GM12873 (cell line): ENCODE results near the gene RPS19BP1.

Experiments
- TF ChIP-seq, protein P1 (sequence below): IDR thresholded peaks from 2 replicates; pipeline ENCODE4 v1.5.1; 2012; ENCODE audit warnings: low read depth, mild to moderate bottlenecking, moderate library complexity, low read length, control low read depth; ENCODE audit not compliant: insufficient read depth; ENCODE audit errors: missing control alignments

Gene RPS19BP1

DNA sequence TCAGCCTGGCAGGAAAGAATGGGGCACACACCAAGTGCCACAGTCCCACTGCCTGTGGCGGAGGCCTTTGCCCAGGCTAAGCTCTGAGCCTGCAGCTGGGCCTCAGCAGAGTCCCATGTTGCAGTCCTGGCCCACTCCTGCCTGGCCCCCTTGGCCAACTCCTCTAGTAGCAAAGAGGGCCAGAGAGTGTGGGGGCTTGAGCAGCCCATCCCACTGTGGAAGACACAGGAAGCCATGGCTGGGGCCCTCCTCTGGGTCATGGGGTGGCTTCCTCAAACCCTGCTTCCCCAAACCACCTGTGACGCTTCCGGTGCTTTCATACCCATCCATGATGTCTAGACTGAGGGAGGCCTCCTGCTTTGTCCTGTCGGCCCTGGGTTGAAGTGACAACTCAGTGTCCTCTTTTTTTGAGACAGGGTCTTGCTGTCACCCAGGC is 5.8 kb downstream of the RPS19BP1 start:
- TF ChIP-seq, protein P1, sequence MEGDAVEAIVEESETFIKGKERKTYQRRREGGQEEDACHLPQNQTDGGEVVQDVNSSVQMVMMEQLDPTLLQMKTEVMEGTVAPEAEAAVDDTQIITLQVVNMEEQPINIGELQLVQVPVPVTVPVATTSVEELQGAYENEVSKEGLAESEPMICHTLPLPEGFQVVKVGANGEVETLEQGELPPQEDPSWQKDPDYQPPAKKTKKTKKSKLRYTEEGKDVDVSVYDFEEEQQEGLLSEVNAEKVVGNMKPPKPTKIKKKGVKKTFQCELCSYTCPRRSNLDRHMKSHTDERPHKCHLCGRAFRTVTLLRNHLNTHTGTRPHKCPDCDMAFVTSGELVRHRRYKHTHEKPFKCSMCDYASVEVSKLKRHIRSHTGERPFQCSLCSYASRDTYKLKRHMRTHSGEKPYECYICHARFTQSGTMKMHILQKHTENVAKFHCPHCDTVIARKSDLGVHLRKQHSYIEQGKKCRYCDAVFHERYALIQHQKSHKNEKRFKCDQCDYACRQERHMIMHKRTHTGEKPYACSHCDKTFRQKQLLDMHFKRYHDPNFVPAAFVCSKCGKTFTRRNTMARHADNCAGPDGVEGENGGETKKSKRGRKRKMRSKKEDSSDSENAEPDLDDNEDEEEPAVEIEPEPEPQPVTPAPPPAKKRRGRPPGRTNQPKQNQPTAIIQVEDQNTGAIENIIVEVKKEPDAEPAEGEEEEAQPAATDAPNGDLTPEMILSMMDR: no peak

DNA sequence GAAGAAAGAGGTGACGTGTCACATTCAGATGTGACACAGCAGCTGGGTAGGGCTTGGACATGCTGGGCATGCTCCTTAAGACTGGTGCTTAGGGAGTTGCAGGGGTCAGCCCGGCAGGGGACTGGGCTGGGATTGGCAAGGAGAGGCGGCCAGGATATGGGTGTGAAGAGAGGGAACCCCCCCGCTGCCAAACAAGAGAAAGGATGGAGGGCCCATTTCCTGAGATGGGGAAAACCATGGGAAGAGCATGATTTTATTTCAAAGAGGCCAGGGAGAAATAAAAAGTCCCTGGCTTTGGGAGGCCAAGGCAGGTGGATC is 6.9 kb downstream of the RPS19BP1 start:
- TF ChIP-seq, protein P1: no peak

DNA sequence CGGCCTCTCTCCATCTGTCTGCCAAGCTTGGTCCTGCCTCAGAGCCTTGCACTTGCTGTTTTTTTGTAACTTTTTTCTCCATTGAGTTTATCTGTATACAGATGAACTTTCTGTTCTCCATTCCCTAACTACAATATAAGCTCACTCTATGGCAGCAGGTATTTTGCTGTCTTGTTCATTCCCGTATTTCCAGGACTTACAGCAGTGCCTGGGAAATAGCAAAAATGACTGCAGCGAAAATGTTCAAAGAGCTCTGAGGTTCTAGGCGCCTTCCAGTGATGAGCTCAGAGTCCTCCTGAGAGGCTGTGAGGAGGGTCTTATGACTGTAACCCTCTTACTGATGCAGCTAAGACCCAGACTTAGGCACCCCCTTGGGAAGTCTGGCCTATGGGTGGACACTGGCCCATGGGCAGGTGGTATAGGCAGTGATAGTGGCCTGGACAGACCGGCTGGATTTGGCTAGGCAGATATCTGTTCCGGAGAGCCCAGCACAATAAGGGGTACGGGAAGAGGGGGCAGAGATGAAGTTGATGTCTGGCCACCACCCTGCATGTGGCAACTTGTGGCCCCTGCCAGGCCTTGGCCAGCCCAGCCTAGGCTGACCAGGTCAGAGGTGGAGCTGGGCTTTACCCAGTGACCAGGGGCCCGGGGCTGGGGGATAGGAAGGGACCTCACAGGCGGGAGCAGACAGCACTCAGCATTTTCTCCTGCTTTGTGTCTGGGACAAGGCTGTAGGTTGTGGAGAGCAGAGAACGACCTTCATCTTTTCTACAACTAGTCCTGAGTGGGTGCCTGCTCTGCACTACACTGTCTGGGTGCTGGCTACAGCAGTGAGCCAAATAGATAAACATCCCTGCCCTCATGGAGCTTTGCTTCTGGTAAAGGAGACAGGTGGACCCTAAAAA is 7.5 kb downstream of the RPS19BP1 start:
- TF ChIP-seq, protein P1: no peak

DNA sequence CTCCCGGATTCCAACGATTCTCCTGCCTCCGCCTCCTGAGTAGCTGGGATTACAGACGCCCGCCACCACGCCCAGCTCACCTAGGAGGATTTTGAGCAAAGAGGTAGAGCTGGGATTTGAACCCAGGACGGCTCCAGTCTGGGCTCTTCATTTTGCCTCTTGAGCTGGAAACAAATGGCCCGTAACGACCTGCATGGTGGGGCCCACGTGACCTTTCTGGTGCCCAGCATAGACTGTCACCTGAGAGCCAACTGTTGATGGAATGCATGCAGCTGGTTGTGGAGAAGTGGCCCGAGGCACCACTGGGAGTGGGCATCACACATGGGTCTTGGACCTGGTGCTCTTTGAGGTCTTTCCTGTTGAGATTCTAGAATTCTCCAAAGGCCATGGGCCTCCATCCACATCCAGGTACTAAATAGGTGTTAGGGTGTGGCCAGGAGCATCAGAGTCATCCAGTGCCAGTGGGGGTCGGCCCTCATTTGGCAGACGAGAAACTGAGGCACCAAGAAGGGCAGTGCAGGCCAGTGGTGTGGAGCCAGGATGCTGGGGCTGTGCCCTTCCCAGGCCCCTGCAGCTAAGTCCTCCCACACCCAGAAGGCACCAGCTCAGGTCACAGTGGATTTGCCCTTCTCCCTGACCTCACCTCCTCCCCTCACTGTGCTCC is 8.3 kb downstream of the RPS19BP1 start:
- TF ChIP-seq, protein P1: no peak

DNA sequence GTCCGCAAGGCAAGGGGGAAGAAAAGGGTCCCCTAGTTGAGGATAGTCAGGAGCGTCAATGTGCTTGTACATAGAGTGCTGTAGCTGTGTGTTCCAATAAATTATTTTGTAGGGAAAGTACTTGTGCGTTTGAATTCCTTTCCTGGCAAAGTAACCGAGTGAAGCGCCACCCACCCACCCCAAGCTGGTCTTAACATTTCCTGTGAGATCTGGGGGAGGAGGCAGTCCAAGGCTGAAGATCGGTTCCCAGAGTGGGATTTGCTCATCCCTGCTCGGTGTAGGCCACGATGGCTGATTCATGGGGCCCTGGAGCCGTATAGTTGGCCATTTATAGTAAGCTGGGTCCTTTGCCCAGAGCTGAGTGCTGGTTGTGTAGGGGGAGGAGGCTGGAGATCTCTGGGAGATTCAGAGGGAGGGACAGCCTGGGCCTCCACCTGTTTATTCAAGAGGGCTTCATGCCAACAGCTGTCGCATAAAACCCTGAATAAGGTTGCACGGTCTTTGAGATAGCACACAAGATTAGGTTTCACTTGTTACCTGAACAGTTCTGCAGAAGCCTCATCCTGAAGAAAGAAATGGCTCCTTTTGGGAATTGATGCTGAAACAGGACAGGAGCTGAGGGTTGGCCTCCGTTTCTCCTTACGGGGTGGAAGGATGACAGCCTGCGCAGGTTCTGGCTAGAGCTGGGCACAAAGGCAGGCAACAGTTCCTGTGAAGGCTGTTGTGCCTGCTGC is 9.8 kb downstream of the RPS19BP1 start:
- TF ChIP-seq, protein P1: no peak

DNA sequence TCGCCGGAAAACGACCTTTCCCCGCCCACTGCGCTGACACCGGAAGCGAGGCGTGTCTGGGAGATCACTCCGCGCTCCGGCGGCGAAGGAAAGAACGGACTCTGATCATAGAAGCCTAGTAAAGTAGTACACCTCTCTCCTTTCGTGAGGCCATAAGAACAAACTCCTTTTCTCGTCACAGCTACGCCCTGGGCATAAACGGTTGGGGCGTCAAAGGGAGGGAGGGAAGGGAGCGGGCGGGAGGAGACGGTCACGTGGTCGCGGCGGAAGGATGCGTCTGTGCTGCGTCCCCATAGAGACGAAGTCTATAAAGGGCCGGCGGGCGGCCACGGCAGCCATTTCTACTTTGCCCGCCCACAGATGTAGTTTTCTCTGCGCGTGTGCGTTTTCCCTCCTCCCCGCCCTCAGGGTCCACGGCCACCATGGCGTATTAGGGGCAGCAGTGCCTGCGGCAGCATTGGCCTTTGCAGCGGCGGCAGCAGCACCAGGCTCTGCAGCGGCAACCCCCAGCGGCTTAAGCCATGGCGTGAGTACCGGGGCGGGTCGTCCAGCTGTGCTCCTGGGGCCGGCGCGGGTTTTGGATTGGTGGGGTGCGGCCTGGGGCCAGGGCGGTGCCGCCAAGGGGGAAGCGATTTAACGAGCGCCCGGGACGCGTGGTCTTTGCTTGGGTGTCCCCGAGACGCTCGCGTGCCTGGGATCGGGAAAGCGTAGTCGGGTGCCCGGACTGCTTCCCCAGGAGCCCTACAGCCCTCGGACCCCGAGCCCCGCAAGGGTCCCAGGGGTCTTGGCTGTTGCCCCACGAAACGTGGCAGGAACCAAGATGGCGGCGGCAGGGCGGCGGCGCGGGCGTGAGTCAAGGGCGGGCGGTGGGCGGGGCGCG is 12.1 kb downstream of the RPS19BP1 start, which contains the start of gene ATF4:
ATF4 (plus strand) TSS at position 337 of the 880 bp plus-strand sequence. CDS start 884 bp downstream, outside the sequence.
- TF ChIP-seq, protein P1: no peak
